WTC11 (cell line): Measurements from ENCODE around the gene GAK.

Experiments
- ATF3 ChIP-seq: sonication (generic); formaldehyde crosslinking; conservative IDR thresholded peaks from 2 replicates; pipeline ENCODE4 v1.8.1; 2022; ENCODE audit warnings: mild to moderate bottlenecking, missing genetic modification reagents
- CTCF ChIP-seq: fragments of 200-600 bp; IDR thresholded peaks from 2 replicates; pipeline ENCODE4 v1.8.0; 2022; ENCODE audit warnings: antibody characterized with exemption
- ETV6 ChIP-seq: sonication (generic); formaldehyde crosslinking; IDR thresholded peaks from 2 replicates; pipeline ENCODE4 v1.8.1; 2022; ENCODE audit warnings: mild to moderate bottlenecking, missing genetic modification reagents
- GTF2I ChIP-seq: fragments of 250-450 bp; sonication (Bioruptor Pico); conservative IDR thresholded peaks from 2 replicates; pipeline ENCODE4 v1.4.0; 2021; ENCODE audit warnings: mild to moderate bottlenecking
- MXD4 ChIP-seq: fragments of 250-450 bp; sonication (Bioruptor Pico); IDR thresholded peaks from 2 replicates; pipeline ENCODE4 v1.8.0; 2021; ENCODE audit warnings: mild to moderate bottlenecking, moderate library complexity, borderline replicate concordance
- SMAD3 ChIP-seq: sonication (generic); formaldehyde crosslinking; IDR thresholded peaks from 2 replicates; pipeline ENCODE4 v1.8.0; 2022; ENCODE audit warnings: missing genetic modification reagents, mild to moderate bottlenecking, borderline replicate concordance
- TEAD1 ChIP-seq: sonication (generic); formaldehyde crosslinking; IDR thresholded peaks from 2 replicates; pipeline ENCODE4 v1.8.0; 2022; ENCODE audit warnings: mild to moderate bottlenecking, missing genetic modification reagents
- ZBTB43 ChIP-seq: sonication (generic); formaldehyde crosslinking; IDR thresholded peaks from 2 replicates; pipeline ENCODE4 v1.8.1; 2023; ENCODE audit warnings: mild to moderate bottlenecking, missing genetic modification reagents

- TF ChIP-seq ZBTB43 (CRISPR knock-in tag) = no peak
- TF ChIP-seq MXD4 (CRISPR knock-in tag) = no peak
- TF ChIP-seq GTF2I (CRISPR knock-in tag) = no peak
- TF ChIP-seq ETV6 = no peak
- no peak for TF ChIP-seq ATF3
- no peak for TF ChIP-seq CTCF
- TF ChIP-seq TEAD1 (CRISPR knock-in tag) = no peak
- no peak for TF ChIP-seq SMAD3 (CRISPR knock-in tag)
These were observed 33.6 kb upstream of the GAK start for GRCh38 chr4:965766-966134.
